RCC 7860 (cell line): ENCODE results near the gene UBE2Q2.

Experiments used
- DNase-seq: peaks from one replicate; pipeline ENCODE4 v3.0.0-alpha.2; 2015; ENCODE audit warnings: low spot score
- FAIRE-seq: peaks from 2 replicates; lab custom pipeline; 2012; peaks lifted over from hg19 to GRCh38; lab: Jason Lieb, UNC

Gene UBE2Q2

GRCh38 chr15:75921732-75922703 lies 78.8 kb downstream of the UBE2Q2 start:
- no peak for DNase-seq
- FAIRE-seq, result no peak

GRCh38 chr15:75923756-75924155 lies 80.5 kb downstream of the UBE2Q2 start:
- no peak for DNase-seq
- FAIRE-seq, result no peak

- DNase-seq (no peak), FAIRE-seq (no peak)
Observed at GRCh38 chr15:75924576-75924975, 81.3 kb downstream of the UBE2Q2 start.

- no peak for FAIRE-seq
- no peak for DNase-seq
Observed at GRCh38 chr15:75925440-75925839, 82.2 kb downstream of the UBE2Q2 start.

- no peak for FAIRE-seq
- DNase-seq, result no peak
Observed at GRCh38 chr15:75926931-75927330, 83.7 kb downstream of the UBE2Q2 start.

- FAIRE-seq (no peak), DNase-seq (no peak)
Observed at GRCh38 chr15:75927601-75928000, 84.4 kb downstream of the UBE2Q2 start.

GRCh38 chr15:75928680-75929608 lies 85.7 kb downstream of the UBE2Q2 start:
- DNase-seq, result no peak
- FAIRE-seq, result no peak

GRCh38 chr15:75929799-75930565 lies 86.7 kb downstream of the UBE2Q2 start:
- DNase-seq (no peak), FAIRE-seq (no peak)

GRCh38 chr15:75930866-75931265 lies 87.6 kb downstream of the UBE2Q2 start:
- FAIRE-seq (no peak), DNase-seq (no peak)

GRCh38 chr15:75942464-75942863 lies 99.2 kb downstream of the UBE2Q2 start:
- FAIRE-seq, result no peak
- DNase-seq, result no peak

- no peak for FAIRE-seq
- no peak for DNase-seq
Observed at GRCh38 chr15:75943246-75943645, 100.0 kb downstream of the UBE2Q2 start.

GRCh38 chr15:75943713-75944215 lies 100.5 kb downstream of the UBE2Q2 start:
- FAIRE-seq (no peak), DNase-seq (no peak)

- DNase-seq, result no peak
- FAIRE-seq, result no peak
Observed at GRCh38 chr15:75945953-75946352, 102.7 kb downstream of the UBE2Q2 start.

- FAIRE-seq, result no peak
Observed at GRCh38 chr15:75947092-75947491, 103.8 kb downstream of the UBE2Q2 start.

GRCh38 chr15:75948761-75949296 lies 105.6 kb downstream of the UBE2Q2 start:
- no peak for DNase-seq
- no peak for FAIRE-seq

More at GRCh38 chr15:75947092-75947491, 103.8 kb downstream of the UBE2Q2 start:
- peak; percentile 24 for DNase-seq
